HG02798 (cell line): ENCODE data around the gene ACP1.

ENCODE experiments used
- ATAC-seq: cut with Tn5 transposase; IDR thresholded peaks from one replicate; pipeline ENCODE4 v1.9.1; 2021; ENCODE audit warnings: mild to moderate bottlenecking; ENCODE audit not compliant: unreplicated experiment, poor library complexity

The ACP1 gene

DNA sequence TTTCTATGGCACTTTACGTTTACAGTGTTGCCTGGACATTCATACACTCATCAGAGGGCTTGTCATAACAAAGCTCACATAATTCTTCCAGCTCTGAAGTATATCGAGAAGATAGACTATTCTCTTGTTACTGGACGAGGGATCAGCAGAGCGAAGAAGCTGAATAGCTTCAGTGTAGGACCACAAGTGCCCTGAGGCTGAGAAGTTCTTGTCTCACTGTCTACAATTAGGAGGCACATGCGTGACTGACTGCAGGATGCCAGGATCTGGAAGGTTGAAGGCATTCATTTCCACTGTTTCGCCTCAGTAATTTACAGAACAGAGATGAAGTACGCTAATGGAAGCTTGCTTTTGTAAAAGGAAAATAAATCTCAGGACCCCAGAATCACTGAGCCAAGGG, 10.5 kb upstream of the ACP1 start:
- no peak for ATAC-seq

DNA sequence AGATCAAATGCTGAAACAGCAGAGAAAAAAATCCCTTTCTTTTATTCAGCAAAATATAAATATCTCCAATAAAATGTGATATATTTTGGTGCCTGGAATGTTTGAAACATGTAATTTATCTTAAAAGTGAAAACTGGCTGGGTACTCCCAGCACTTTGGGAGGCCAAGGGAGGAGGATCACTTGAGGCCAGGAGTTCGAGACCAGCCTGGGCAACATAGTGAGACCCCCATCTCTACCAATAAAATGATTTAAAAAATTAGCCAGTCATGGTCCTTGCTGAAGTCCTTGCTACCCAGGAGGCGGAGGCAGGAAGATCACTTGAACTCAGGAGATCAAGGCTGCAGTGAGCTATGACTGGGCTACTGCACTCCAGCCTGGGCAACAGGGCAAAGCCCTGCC, 9.6 kb upstream of the ACP1 start:
- ATAC-seq, result no peak

DNA sequence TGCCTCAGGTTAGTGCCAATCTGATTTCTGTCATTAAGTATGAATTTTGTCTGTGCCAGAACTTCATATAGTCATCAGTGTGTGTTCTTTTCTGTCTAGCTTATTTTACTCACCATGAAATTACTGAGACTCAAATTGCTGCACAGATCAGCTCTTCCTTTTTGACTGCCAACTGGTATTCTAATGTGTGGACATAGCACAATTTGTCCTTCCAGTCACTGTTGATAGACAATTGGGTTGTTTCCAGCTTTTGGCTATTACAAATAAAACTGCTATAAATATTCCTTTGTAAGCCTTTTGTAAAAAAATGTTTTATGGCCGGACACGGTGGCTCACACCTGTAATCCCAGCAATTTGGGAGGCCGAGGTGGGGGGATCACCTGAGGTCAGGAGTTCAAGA, 8.7 kb upstream of the ACP1 start:
- ATAC-seq, result no peak

DNA sequence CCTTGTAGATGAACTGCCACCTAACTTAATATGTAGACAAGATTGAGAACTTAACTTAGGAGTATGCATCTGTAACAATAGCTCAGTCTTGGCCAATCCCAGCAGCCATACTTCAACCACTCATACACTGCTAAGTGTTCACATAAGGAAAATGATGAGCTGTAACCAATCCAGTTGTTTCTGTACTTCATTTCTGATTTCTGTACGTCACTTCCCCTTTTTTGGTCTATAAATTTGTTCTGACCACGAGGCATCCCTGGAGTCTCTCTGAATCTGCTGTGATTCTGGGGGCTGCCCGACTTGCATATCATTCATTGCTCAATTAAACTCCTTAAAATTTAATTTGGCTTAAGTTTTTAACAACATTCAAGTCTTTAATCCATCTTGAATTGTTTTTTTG, 7.3 kb upstream of the ACP1 start:
- no peak for ATAC-seq

DNA sequence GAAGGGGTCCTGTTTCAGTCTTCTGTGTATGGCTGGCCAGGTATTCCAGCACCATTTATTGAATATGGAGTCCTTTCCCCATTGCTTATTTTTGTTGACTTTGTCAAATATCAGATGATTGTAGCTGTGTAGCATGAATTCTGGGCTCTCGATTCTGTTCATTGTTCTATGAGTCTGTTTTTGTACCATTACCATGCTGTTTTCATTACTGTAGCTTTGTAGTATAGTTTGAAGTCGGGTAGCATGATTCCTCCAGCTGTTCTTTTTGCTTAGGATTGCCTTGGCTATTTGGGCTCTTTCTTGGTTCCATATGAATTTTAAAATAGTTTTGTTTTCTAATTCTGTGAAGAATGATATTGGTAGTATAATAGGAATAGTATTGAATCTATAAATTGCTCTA, 6.9 kb upstream of the ACP1 start:
- no peak for ATAC-seq

DNA sequence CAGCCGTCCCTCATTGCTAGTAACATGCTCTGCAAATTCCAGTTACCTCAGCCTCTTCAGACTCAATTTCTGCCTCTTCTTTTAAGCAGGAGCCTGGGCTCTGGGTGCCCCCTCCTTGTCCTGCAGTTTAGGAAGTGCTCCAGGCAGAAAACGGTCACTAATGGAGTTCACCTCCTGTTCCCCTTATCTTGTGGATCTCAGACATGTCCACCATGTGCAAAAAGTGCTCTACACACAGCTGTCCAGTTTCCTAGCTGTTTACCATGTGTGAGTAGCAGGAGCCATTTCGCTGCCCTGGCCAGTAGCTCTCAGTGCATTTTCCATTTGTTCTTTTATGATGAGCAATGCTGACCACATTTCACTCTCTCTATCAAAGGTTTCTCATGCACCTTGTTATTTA, 5.8 kb upstream of the ACP1 start:
- ATAC-seq, result no peak

DNA sequence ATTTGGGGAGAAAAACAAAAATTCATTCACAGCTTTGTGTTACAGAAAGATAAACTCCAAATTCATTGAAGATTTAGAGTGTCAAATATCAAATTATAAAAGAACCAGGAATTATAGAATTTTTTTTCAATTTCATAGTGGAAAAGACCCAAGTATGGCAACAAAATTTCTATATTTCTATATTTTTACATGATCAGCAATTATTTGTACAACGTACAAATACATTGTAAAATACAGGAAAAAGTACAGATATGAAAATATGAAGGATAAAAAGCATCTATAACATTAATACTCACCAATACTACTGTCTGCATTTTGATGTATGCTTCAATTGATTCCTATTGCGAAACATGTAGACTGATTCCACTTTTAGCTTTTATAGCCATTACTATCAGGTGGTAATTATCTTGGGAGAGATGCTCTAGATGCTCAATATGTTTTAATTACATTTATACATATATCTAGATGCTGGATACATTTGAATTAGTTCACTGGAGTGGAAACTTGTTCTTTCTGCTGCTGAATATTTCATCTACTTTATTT, 4.9 kb upstream of the ACP1 start:
- ATAC-seq, result no peak

DNA sequence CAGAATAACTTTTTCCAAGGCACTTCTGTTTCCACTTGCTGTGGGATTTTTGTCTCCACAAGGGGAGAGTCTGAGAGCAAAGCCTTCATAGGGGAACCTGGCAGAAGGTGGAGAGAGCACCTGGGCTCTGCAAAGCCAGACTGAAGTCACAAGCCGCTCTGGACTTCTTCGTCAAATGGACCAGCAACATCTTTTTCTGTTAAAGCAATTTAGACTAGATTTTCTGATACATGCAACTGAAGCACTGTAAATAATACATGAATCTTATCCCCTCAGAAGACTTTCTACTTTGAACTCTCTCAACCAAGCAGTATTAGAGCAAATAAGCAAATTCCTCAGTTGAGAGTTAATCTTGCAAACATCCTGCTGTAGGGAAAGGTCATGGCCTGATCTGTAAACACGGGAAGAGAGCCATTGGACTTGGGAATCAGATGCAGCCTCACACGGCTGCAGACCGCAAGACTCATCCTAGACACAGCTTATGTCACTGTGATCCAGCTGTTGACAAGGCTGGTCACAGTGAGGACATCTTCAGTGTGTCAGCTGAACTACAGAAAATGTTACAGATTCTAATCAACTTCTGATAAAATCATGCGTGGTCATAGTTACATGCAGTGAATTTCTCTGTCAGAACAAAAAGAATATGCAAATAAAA, 4.1 kb upstream of the ACP1 start:
- ATAC-seq, result no peak

DNA sequence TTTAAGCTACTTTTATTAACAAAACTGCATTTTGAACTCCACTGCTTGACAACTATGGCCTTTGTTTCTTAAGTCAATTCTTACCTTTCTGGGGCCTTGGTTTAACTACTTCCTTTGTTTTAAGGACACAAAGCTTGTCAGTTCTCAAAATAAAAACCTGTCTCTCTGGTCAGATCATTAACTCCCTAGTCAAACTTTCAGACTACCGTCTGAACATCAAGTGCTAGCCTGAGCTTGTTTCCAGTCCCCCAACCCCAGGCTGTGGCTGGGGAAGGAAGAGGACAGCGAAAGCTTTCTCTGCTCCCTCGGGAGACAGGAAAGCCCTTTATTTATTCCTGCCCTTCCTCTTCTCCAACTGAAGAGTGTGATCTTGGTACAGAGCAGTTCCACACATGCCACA, 2.6 kb upstream of the ACP1 start:
- no peak for ATAC-seq

DNA sequence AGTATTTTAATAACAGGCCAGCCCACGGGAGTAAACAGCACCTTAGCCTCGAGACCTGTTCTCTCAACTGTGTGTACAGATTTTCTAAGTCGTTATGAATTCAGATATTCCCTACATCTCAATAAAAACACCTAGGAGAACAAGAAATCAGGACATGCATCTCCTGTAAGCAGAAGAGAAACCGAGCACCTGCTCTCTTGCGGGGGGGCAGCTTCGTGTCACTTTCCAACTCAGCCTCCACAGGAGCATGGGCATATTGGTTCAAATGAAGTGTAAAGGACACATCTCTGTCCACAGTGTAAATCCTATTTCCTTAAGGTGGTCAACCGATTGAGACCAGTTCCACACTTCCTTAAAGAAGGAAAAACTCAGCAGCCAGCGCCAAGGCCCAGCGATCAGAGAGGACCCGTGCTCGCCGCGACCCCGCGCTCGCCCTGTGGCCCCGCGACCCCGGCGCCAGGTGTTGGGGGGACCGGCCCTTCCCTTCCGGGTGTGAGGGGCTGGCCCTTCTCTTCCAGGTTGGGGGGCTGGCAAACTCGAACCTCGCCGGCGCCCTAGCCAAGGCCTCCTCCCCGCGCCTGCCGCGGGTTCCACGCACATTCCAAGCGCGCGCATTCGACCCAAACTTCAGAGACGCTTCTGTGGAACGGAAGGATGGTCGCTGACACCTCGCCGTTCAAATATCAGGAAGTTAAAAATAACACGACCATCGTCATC, 1.6 kb upstream of the ACP1 start:
- ATAC-seq, result no peak

DNA sequence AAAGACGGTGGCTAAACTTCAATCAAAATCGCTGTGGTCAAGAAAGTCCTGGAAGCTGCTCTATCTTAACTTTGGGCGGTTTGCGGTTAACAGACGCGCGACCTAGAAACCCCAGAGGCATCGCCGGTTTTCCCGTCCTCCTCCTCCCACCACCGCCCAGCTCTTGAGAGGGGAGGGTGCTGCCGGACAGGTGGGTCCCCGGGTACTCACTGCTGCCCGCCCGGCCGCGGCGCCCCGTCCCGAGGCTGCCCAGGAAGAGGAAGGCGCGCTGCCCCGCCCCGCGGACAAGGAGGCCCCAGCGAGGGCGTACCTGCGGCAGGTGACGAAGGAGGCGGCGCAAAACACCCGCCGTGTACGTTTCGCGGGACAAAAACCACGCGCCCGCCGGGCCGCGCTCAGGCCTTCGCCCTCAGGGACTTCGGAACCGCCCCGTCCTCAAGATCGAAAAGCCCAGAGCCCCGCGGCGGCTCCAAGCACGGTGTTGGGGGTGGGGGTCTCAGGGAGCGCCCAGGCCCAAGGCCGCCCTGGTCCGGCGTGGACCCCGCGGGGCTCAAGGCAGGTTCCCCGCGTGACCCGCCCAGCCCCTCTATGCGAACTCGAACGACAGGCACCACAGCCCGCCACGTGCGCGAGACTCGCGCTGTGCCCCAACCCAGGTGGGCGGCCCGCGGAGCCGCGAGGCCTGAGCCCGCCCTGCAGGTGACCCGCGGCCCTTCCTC, 814 bp upstream of the ACP1 start, which contains the start of gene SH3YL1:
TSS of gene SH3YL1 (minus strand) at position 259 of the 719 bp plus-strand sequence. CDS start at position 211, 48 bp downstream.
- ATAC-seq, result peak; percentile 22

DNA sequence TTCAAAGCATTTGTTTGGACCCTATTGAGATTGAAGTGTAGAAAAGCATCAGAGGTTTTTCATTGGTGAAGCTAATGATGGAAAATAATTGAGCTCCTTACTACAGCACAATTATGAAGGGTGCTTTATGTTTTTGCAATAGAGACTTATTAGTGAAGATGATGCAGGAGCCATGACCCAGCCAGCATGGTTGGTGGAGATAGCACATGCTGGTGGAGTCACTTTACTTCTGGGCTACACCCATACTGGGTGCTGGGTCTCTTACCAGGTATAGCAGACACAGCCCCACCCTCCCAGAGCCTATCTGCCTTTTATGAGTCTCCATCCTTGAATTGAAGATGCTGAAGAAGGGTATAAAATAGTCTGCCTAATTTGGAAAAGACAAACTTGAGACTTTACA, 3.6 kb downstream of the ACP1 start:
- ATAC-seq, result no peak

DNA sequence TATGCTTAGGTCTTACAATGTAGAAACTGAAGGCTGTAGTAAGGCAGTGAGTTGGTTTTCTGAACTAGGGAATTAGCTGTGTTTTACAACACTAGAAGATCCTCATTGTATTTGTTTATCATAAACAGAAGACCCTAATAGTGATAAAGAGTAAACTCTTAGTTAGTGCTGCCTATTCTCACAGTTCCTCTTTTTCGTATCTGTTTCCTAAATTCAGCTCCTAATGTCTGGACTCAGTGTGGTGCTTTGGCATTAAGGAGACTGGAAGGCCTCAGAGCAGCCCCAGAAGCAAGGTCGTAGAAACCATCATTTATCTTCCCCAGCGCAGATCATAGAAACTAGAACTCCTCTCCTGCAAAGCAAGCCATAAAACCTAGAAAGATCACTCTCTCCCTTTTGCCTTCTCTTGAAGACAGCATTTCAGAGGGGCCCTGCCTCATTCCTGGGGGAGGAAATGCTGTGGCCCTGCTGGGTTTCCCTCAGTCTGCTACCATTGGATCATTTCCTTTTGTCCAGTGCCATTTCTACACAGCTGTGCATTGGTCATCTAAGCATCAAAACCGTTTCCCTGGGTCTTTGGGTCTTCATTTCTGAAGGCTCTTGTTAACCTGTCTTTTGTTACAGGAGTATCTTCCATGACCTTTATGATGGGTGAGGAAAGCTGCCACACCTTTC, 4.7 kb downstream of the ACP1 start:
- ATAC-seq, result no peak

DNA sequence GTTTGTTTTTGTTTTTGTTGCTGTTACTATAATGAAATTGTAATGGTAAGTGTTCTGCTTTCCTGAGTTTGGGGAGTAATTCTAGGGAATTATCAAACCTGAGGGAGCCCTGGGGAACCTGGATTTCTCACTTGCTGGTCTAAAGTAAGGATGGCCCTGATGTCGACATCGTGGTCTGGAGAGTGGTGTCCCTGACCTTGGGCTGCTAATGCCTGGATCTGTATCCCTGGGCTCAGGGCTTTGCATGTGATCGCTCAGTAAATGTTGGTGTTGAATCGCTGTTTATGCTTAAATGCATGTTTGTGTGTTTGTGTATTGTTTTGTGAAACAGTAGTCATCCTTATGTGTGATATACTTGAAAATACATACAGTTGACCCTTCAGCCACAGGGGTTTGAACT, 6.1 kb downstream of the ACP1 start:
- ATAC-seq, result no peak

DNA sequence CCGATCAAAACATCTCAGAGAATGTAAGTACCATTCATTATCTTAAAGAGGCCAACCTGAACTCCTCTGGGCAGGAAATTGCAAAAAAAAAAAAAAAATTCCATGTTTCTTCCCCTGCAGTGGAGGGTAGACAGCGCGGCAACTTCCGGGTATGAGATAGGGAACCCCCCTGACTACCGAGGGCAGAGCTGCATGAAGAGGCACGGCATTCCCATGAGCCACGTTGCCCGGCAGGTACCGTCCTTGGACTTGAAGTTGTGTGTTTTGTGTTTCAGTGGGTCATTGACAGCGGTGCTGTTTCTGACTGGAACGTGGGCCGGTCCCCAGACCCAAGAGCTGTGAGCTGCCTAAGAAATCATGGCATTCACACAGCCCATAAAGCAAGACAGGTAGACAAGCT, 7.2 kb downstream of the ACP1 start:
- ATAC-seq, result no peak

DNA sequence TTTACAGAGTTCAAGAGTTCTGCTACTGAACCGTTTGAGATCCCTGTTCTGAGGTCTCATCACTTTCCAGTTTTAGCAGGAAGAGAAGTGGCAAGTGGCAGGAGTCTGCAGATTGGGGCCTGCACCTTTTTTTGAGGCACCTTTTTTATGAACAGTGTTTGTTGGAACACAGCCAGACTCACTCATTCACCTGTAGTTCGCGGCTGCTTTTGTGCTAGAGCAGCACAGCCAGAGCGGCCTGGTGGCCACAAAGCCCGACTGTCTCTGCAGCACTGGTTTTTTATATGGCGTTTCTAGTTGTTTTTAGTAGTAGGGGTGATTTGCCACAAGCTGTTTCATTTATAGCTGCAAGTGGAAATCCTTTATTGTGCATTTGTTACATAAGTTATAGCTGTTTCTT, 8.6 kb downstream of the ACP1 start:
- no peak for ATAC-seq

DNA sequence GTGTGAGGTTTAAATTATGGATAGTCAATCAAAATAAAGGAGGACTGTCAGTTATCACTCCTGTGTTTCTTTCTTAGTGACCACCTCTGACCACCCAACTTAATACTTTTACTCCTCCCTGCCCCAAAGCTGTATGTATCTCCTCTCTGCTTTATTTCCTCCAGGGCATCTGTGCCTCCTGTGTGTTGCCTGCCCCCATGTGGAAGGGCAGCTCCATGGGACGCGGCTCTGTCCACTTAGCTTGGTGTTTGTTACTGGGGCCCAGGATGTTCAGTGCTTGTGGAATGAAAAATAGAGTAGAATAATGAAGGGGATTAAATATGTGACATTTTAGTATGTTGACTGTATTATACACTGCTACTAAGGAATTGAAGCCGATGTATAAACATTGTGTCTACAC, 9.8 kb downstream of the ACP1 start:
- ATAC-seq, result no peak

DNA sequence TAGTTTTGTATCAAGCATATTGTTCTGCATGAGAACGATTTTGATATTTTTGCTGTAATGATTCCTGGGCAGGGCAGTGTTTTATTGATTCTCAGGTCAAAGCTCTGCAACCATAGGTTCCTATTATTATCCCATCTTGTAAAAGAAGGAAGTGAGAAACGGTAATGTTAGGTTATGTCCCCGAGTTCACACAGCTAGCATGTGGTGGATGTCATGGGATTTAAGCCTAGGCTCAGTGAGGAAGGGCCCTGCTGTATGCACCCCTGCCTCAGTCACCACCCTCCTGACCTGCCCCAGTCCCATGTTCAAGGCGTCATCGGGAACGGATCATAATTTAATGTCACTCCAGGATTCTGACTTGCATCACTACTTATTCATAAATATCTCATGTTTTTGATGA, 10.7 kb downstream of the ACP1 start:
- peak; percentile 92 for ATAC-seq

DNA sequence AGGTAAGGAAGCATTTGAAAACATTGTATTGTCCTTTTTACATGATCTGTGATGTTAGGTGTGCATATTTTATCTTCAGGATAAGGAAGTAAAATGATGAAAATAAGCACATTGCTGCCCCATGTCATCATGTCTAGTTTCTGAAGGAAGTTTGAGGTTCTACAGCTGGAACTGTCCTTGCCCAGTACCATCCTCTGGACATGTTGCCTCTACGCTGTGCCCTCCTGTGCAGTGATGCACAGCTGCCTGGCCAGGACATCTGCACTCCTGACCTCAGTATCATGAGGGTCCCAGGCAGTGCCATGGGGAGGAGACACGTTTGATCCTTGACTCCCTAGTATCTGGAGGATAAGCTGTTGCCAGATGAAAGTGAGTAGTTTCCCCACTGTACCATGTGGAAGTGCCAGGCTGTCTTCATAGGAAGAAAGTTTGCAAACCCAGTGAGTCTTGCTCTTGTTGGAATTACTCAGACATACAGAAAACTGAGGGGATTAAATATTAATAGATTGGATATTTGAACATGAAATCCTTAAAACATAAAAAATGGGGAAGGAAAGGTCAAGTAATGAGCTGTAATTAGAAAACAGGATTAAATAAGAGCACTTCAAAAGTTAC, 13.7 kb downstream of the ACP1 start:
- ATAC-seq, result no peak

DNA sequence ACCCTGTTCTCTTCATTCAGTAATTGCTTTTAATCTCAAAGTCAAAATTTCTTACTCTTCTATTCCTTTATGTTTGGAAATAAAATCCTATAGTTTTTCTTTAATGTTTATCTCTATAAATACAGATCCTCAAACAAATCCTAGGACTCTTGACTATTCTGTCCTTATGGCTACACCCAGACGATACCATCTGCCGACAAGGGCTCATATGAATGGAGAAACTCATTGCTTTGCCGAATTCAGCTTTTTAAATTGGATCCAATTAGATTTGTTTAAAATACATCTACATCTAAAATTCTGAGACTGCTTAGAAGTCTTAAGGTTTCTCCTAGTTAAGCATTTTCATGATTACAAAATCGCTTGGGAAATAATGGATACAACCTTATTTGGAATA, 14.2 kb downstream of the ACP1 start:
- ATAC-seq, result no peak
